ENCODE data around the gene SPINK4. TPM values are rescaled to one million over a fixed set of nuclear protein-coding genes. Genes with fewer than 3 reads are reported as not detected.

SPINK4 gene
- total RNA-seq, 2 donors from 2014 or later = not detected

- DNase-seq (ENCODE audit: low spot score) = no peak
- no peaks in the 10 kb centered on the region for H3K9me3 ChIP-seq
- WGBS = 100% methylated on average over 3 of the region's 3 CpGs
- no peak for TF ChIP-seq POLR2AphosphoS5 (IDR thresholded peaks at IDR 0.05)
- no peak for TF ChIP-seq POLR2A (IDR thresholded peaks at IDR 0.05)
- TF ChIP-seq CTCF (IDR thresholded peaks at IDR 0.05) = no peak
- intact Hi-C loops (cut with DNase I) = no loop called here
- no peaks in the 10 kb centered on the region for H3K36me3 ChIP-seq
- H3K4me1 ChIP-seq (replicated peaks) = no peaks in the 10 kb centered on the region
- no peak overlapping the region for H3K4me3 ChIP-seq
- H3K27ac ChIP-seq = no peak overlapping the region
- no peaks in the 10 kb centered on the region for H3K27me3 ChIP-seq (replicated peaks; ENCODE audit: insufficient read depth)
Measured at GRCh38 chr9:33248606-33249005, 8.6 kb downstream of the SPINK4 start.

GRCh38 chr9:33249087-33249658 is 9.2 kb downstream of the SPINK4 start:
- H3K27ac ChIP-seq = no peak overlapping the region
- no peaks in the 10 kb centered on the region for H3K36me3 ChIP-seq
- intact Hi-C loops (cut with DNase I) = no loop called here
- no peak for TF ChIP-seq POLR2AphosphoS5 (IDR thresholded peaks at IDR 0.05)
- H3K4me1 ChIP-seq (replicated peaks) = no peaks in the 10 kb centered on the region
- H3K27me3 ChIP-seq (replicated peaks; ENCODE audit: insufficient read depth) = no peaks in the 10 kb centered on the region
- WGBS = 76% methylated on average over 6 of the region's 6 CpGs
- DNase-seq (ENCODE audit: low spot score) = no peak
- no peak overlapping the region for H3K4me3 ChIP-seq
- no peaks in the 10 kb centered on the region for H3K9me3 ChIP-seq

GRCh38 chr9:33249983-33250382 is 10.0 kb downstream of the SPINK4 start:
- Histone ChIP-seq H3K4me1 (replicated peaks) (no peaks in the 10 kb centered on the region), H3K27me3 (replicated peaks; ENCODE audit: insufficient read depth) (no peaks in the 10 kb centered on the region), H3K27ac (no peak overlapping the region), H3K9me3 (no peaks in the 10 kb centered on the region), H3K4me3 (no peak overlapping the region), H3K36me3 (peaks cover 0 to 7% of the 10 kb centered on the region in 2 donors)
- 98% methylated on average over 2 of the region's 2 CpGs for whole genome bisulfite sequencing
- no peak for DNase-seq (ENCODE audit: low spot score)
- intact Hi-C loops (cut with DNase I) = no loop called here
- no peak for TF ChIP-seq POLR2A (IDR thresholded peaks at IDR 0.05)
- TF ChIP-seq POLR2AphosphoS5 (IDR thresholded peaks at IDR 0.05) = no peak
- TF ChIP-seq CTCF (IDR thresholded peaks at IDR 0.05) = no peak

- H3K9me3 ChIP-seq = no peaks in the 10 kb centered on the region
- no peak overlapping the region for H3K27ac ChIP-seq
- TF ChIP-seq CTCF (IDR thresholded peaks at IDR 0.05) (no peak), POLR2A (IDR thresholded peaks at IDR 0.05) (no peak), POLR2AphosphoS5 (IDR thresholded peaks at IDR 0.05) (no peak)
- intact Hi-C loops (cut with DNase I) = no loop called here
- 67% methylated on average over 1 of the region's 1 CpG for WGBS
- no peaks in the 10 kb centered on the region for H3K27me3 ChIP-seq (replicated peaks; ENCODE audit: insufficient read depth)
- no peak for DNase-seq (ENCODE audit: low spot score)
- peaks cover 0 to 13% of the 10 kb centered on the region in 2 donors for H3K36me3 ChIP-seq
- H3K4me3 ChIP-seq = no peak overlapping the region
- no peaks in the 10 kb centered on the region for H3K4me1 ChIP-seq (replicated peaks)
Measured at GRCh38 chr9:33250458-33250995, 10.6 kb downstream of the SPINK4 start.

GRCh38 chr9:33254211-33254610 is 14.2 kb downstream of the SPINK4 start:
- Histone ChIP-seq H3K9me3 (no peaks in the 10 kb centered on the region), H3K27ac (no peak overlapping the region), H3K36me3 (peaks cover 12 to 13% of the 10 kb centered on the region in 2 donors), H3K27me3 (replicated peaks; ENCODE audit: insufficient read depth) (no peaks in the 10 kb centered on the region), H3K4me3 (no peak overlapping the region), H3K4me1 (replicated peaks) (no peaks in the 10 kb centered on the region)
- no peak for TF ChIP-seq CTCF (IDR thresholded peaks at IDR 0.05)
- no peak for TF ChIP-seq POLR2AphosphoS5 (IDR thresholded peaks at IDR 0.05)
- intact Hi-C loops (cut with DNase I) = no loop called here
- 96% methylated on average over 4 of the region's 4 CpGs for WGBS
- DNase-seq (ENCODE audit: low spot score) = no peak
